GM23338 (cell line): ENCODE results near the gene EXOC6B. TPM values are rescaled to one million over a fixed set of nuclear protein-coding genes. Genes with fewer than 3 reads are reported as not detected.

Experiments
- ATAC-seq: fragments of 200-7000 bp; cut with Tn5 transposase; 3 replicates; pipeline ENCODE4 v1.9.1; 2020
- DNase-seq: peaks from one replicate; pipeline ENCODE4 v3.0.0-alpha.2; 2015; ENCODE audit warnings: low spot score
- H2AFZ ChIP-seq: fragments of 200-600 bp; sonication (generic); 2 replicates; pipeline ENCODE4 v1.8.0; 2016; ENCODE audit warnings: antibody characterized with exemption, mild to moderate bottlenecking, moderate library complexity
- H3F3A ChIP-seq: fragments of 200-600 bp; sonication (generic); replicated peaks from 2 replicates; pipeline ENCODE4 v1.8.0; 2017; ENCODE audit warnings: antibody characterized with exemption, mixed run types, low read depth
- H3K27ac ChIP-seq: fragments of 200-600 bp; sonication (generic); 2 replicates; pipeline ENCODE4 v1.6.1; 2016; ENCODE audit warnings: low read depth
- H3K27me3 ChIP-seq: fragments of 200-600 bp; sonication (generic); 2 replicates; pipeline ENCODE4 v1.8.0; 2016; ENCODE audit warnings: mild to moderate bottlenecking, mixed run types, moderate library complexity; ENCODE audit not compliant: insufficient read depth
- H3K36me3 ChIP-seq: fragments of 200-600 bp; sonication (generic); 2 replicates; pipeline ENCODE4 v1.8.0; 2016; ENCODE audit warnings: mild to moderate bottlenecking; ENCODE audit not compliant: insufficient read depth
- H3K4me1 ChIP-seq: fragments of 200-600 bp; sonication (generic); 2 replicates; pipeline ENCODE4 v1.8.0; 2016; ENCODE audit warnings: mild to moderate bottlenecking, moderate library complexity; ENCODE audit not compliant: insufficient read depth
- H3K4me2 ChIP-seq: fragments of 200-600 bp; sonication (generic); 2 replicates; pipeline ENCODE4 v1.7.1; 2017; ENCODE audit warnings: mixed run types
- H3K4me3 ChIP-seq: fragments of 200-600 bp; sonication (generic); 2 replicates; pipeline ENCODE4 v1.6.1; 2016; ENCODE audit warnings: mixed run types
- H3K79me2 ChIP-seq: fragments of 200-600 bp; sonication (generic); replicated peaks from 2 replicates; pipeline ENCODE4 v1.8.0; 2017; ENCODE audit warnings: mild to moderate bottlenecking; ENCODE audit not compliant: insufficient read depth
- H3K9me2 ChIP-seq: fragments of 200-600 bp; sonication (generic); 2 replicates; pipeline ENCODE4 v1.8.0; 2017; ENCODE audit not compliant: insufficient read depth
- H4K20me1 ChIP-seq: fragments of 200-600 bp; sonication (generic); replicated peaks from 2 replicates; pipeline ENCODE4 v1.8.0; 2017; ENCODE audit warnings: mild to moderate bottlenecking; ENCODE audit not compliant: insufficient read depth
- H3K27ac Mint-ChIP-seq: 2 replicates; pipeline ENCODE4 v1.8.0; 2020; ENCODE audit warnings: inconsistent platforms, mild to moderate bottlenecking, moderate library complexity, mixed read lengths
- H3K27me3 Mint-ChIP-seq: 3 replicates; pipeline ENCODE4 v1.8.0; 2022; ENCODE audit warnings: low read depth, mild to moderate bottlenecking, moderate library complexity, mixed read lengths, inconsistent platforms; ENCODE audit not compliant: insufficient read depth, poor library complexity
- H3K36me3 Mint-ChIP-seq: 3 replicates; pipeline ENCODE4 v1.8.0; 2021; ENCODE audit warnings: low read depth, mild to moderate bottlenecking, inconsistent platforms, moderate library complexity, mixed read lengths
- H3K4me1 Mint-ChIP-seq: 3 replicates; pipeline ENCODE4 v1.8.0; 2020; ENCODE audit warnings: mild to moderate bottlenecking, inconsistent platforms, mixed read lengths
- H3K4me3 Mint-ChIP-seq: 3 replicates; pipeline ENCODE4 v1.8.0; 2021; ENCODE audit warnings: moderate library complexity, mild to moderate bottlenecking, inconsistent platforms, mixed read lengths
- H3K9me3 Mint-ChIP-seq: 3 replicates; pipeline ENCODE4 v1.8.0; 2020; ENCODE audit warnings: moderate library complexity, mild to moderate bottlenecking, inconsistent platforms, mixed read lengths
- CREB1 ChIP-seq: fragments of 250-450 bp; sonication (Bioruptor Pico); IDR thresholded peaks from 2 replicates; pipeline ENCODE4 v1.5.0; 2020; ENCODE audit warnings: low read depth, mild to moderate bottlenecking, moderate library complexity
- EZH2 ChIP-seq: fragments of 200-600 bp; sonication (generic); IDR thresholded peaks from one replicate; pipeline ENCODE4 v1.8.0; 2017; ENCODE audit warnings: antibody characterized with exemption, mild to moderate bottlenecking, low read depth; ENCODE audit not compliant: unreplicated experiment
- EZH2phosphoT487 ChIP-seq: fragments of 200-600 bp; sonication (generic); IDR thresholded peaks from one replicate; pipeline ENCODE4 v1.8.1; 2018; ENCODE audit warnings: antibody characterized with exemption; ENCODE audit not compliant: unreplicated experiment
- JUNB ChIP-seq: IDR thresholded peaks from one replicate; pipeline ENCODE4 v1.6.1; 2016; ENCODE audit warnings: antibody characterized with exemption; ENCODE audit not compliant: unreplicated experiment
- NANOG ChIP-seq: IDR thresholded peaks from 2 replicates; pipeline ENCODE4 v1.6.1; 2016; ENCODE audit warnings: antibody characterized with exemption, borderline replicate concordance
- POLR2AphosphoS5 ChIP-seq: IDR thresholded peaks from 2 replicates; pipeline ENCODE4 v1.6.1; 2016; ENCODE audit warnings: antibody characterized with exemption, low read depth
- STAT1 ChIP-seq: IDR thresholded peaks from one replicate; pipeline ENCODE4 v1.6.1; 2016; ENCODE audit warnings: antibody characterized with exemption; ENCODE audit not compliant: unreplicated experiment
- ZNF114 ChIP-seq: fragments of 250-450 bp; sonication (Bioruptor Pico); IDR thresholded peaks from 2 replicates; pipeline ENCODE4 v1.5.0; 2020; ENCODE audit warnings: mild to moderate bottlenecking, moderate library complexity
- ZNF331 ChIP-seq: fragments of 250-450 bp; sonication (Bioruptor Pico); IDR thresholded peaks from 2 replicates; pipeline ENCODE4 v1.5.0; 2020; ENCODE audit warnings: low read depth, mild to moderate bottlenecking, moderate library complexity
- polyA plus RNA-seq: library from polyadenylated mRNA; unstranded; fragments of >200 nt; fragmentation: Nextera tagmentation; extraction: Ambion mirVana; gene quantifications from 2 replicates; pipeline ENCODE4 v1.2.1, GENCODE V29; 2016
- total RNA-seq: library from RNA; depleted of rRNA; stranded (reverse); fragments of >200 nt; shearing (Covaris generic); gene quantifications from 2 replicates; pipeline ENCODE4 v1.2.3, GENCODE V29; 2014
- TF ChIP-seq, protein P1 (sequence below): IDR thresholded peaks from one replicate; pipeline ENCODE4 v1.6.1; 2018; ENCODE audit warnings: antibody characterized with exemption; ENCODE audit not compliant: unreplicated experiment
- TF ChIP-seq, protein P2 (sequence below): IDR thresholded peaks from 2 replicates; pipeline ENCODE4 v1.6.1; 2016; ENCODE audit warnings: antibody characterized with exemption
- TF ChIP-seq, protein P3 (sequence below), 2 experiments: fragments of 200-600 bp in 1 of 2; sonication (generic) in 1 of 2; conservative IDR thresholded peaks; 2 replicates each; pipeline versions ENCODE4 v1.5.1 to v1.6.1; 2016 to 2017; ENCODE audit warnings: antibody characterized with exemption in 2 of 2, low read depth in 2 of 2, mild to moderate bottlenecking in 2 of 2, moderate library complexity in 1 of 2

EXOC6B gene
- total and polyA plus RNA-seq, 2 experiments from 2014 or later, result 7.2 to 45.9 TPM

DNA sequence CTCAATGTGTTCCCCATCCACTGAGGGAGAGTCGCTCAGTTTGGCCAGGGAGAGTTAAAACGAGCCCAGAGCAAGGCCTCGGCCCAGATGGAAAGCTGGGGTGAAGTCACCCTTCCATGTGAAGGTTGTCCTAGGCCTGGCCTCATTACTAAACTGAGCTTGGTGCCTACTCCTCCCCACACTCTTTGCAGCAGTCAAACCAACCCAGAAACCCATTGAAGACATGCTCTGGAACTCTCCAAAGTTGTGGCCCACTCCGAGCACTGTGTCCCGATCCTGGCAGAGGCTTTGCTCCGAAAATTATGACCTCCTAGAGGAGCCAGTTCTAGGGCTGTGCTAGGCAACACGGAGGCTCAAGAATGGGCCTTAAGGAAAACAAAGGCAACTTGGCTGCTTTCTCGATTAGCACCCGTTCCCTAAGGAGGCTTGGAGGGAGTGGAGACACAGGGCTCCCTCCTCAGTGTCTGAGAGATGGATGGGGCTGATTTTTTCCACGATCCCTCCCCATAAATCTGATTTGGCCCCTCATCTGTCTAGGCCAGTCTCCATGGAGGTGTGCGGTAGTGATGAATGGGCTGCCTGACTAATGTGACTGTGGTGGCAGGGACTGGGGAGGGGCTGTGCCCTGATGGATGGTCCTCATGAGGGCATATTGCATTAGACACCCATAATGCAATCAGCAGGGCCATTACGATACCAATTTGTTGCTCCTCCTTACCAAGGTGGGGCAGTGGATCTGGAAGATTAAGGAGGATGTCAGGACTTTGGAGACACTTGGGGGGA lies 666.4 kb downstream of the EXOC6B start (continued):
- TF ChIP-seq, protein P1, sequence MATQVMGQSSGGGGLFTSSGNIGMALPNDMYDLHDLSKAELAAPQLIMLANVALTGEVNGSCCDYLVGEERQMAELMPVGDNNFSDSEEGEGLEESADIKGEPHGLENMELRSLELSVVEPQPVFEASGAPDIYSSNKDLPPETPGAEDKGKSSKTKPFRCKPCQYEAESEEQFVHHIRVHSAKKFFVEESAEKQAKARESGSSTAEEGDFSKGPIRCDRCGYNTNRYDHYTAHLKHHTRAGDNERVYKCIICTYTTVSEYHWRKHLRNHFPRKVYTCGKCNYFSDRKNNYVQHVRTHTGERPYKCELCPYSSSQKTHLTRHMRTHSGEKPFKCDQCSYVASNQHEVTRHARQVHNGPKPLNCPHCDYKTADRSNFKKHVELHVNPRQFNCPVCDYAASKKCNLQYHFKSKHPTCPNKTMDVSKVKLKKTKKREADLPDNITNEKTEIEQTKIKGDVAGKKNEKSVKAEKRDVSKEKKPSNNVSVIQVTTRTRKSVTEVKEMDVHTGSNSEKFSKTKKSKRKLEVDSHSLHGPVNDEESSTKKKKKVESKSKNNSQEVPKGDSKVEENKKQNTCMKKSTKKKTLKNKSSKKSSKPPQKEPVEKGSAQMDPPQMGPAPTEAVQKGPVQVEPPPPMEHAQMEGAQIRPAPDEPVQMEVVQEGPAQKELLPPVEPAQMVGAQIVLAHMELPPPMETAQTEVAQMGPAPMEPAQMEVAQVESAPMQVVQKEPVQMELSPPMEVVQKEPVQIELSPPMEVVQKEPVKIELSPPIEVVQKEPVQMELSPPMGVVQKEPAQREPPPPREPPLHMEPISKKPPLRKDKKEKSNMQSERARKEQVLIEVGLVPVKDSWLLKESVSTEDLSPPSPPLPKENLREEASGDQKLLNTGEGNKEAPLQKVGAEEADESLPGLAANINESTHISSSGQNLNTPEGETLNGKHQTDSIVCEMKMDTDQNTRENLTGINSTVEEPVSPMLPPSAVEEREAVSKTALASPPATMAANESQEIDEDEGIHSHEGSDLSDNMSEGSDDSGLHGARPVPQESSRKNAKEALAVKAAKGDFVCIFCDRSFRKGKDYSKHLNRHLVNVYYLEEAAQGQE, result no peak

GRCh38 chr2:72157871-72158771 lies 667.7 kb downstream of the EXOC6B start:
- no peaks in the 10 kb centered on the region for H3F3A ChIP-seq
- Mint-ChIP-seq H3K9me3 (no peaks in the 10 kb centered on the region), H3K27ac (no peak overlapping the region), H3K4me3 (no peak overlapping the region), H3K36me3 (no peaks in the 10 kb centered on the region), H3K4me1 (peaks cover 4% of the 10 kb centered on the region; the same call in 2 of the 3 replicates), H3K27me3 (peaks cover 3% of the 10 kb centered on the region)
- H3K79me2 ChIP-seq, result no peaks in the 10 kb centered on the region
- H3K27ac ChIP-seq, result no peak overlapping the region
- H3K27me3 ChIP-seq, result no peaks in the 10 kb centered on the region
- H3K4me2 ChIP-seq, result no peak overlapping the region
- no peak for DNase-seq
- no peaks in the 10 kb centered on the region for H3K4me1 ChIP-seq
- H3K4me3 ChIP-seq, result no peak overlapping the region
- no peak for ATAC-seq
- H2AFZ ChIP-seq, result no peak overlapping the region
- no peaks in the 10 kb centered on the region for H4K20me1 ChIP-seq
- H3K9me2 ChIP-seq, result no peaks in the 10 kb centered on the region
- no peaks in the 10 kb centered on the region for H3K36me3 ChIP-seq
- TF ChIP-seq EZH2 (no peak), JUNB (no peak), EZH2phosphoT487 (no peak), NANOG (no peak), POLR2AphosphoS5 (no peak), CREB1 (CRISPR knock-in tag) (no peak), ZNF114 (CRISPR knock-in tag) (no peak), ZNF331 (CRISPR knock-in tag) (no peak), STAT1 (no peak)
- TF ChIP-seq, protein P2, sequence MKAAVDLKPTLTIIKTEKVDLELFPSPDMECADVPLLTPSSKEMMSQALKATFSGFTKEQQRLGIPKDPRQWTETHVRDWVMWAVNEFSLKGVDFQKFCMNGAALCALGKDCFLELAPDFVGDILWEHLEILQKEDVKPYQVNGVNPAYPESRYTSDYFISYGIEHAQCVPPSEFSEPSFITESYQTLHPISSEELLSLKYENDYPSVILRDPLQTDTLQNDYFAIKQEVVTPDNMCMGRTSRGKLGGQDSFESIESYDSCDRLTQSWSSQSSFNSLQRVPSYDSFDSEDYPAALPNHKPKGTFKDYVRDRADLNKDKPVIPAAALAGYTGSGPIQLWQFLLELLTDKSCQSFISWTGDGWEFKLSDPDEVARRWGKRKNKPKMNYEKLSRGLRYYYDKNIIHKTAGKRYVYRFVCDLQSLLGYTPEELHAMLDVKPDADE, result no peak
- TF ChIP-seq, protein P3, sequence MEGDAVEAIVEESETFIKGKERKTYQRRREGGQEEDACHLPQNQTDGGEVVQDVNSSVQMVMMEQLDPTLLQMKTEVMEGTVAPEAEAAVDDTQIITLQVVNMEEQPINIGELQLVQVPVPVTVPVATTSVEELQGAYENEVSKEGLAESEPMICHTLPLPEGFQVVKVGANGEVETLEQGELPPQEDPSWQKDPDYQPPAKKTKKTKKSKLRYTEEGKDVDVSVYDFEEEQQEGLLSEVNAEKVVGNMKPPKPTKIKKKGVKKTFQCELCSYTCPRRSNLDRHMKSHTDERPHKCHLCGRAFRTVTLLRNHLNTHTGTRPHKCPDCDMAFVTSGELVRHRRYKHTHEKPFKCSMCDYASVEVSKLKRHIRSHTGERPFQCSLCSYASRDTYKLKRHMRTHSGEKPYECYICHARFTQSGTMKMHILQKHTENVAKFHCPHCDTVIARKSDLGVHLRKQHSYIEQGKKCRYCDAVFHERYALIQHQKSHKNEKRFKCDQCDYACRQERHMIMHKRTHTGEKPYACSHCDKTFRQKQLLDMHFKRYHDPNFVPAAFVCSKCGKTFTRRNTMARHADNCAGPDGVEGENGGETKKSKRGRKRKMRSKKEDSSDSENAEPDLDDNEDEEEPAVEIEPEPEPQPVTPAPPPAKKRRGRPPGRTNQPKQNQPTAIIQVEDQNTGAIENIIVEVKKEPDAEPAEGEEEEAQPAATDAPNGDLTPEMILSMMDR (conservative IDR thresholded peaks at IDR 0.05; ENCODE audit: low read depth in 2 of 2), result no peak
- TF ChIP-seq, protein P1, result no peak
